CD4-positive, alpha-beta T cell treated with Interleukin-6 at 100 ng/mL for 8 hours (primary cell): ENCODE data around the gene ARL3.

ENCODE experiments used
- DNase-seq: peaks from one replicate; pipeline ENCODE4 v3.0.0-alpha.2; 2020; ENCODE audit warnings: mixed read lengths, low spot score

Gene ARL3

GRCh38 chr10:102651455-102652169 is 62.6 kb downstream of the ARL3 start:
- no peak for DNase-seq

- DNase-seq = no peak
Observed at GRCh38 chr10:102650655-102651454, 63.3 kb downstream of the ARL3 start.

- no peak for DNase-seq
Observed at GRCh38 chr10:102649797-102650654, 64.2 kb downstream of the ARL3 start.

GRCh38 chr10:102648889-102649796 is 65.1 kb downstream of the ARL3 start:
- DNase-seq = peak; percentile 40

GRCh38 chr10:102648269-102648888 is 65.8 kb downstream of the ARL3 start:
- DNase-seq = no peak

GRCh38 chr10:102647443-102648268 is 66.5 kb downstream of the ARL3 start:
- DNase-seq = no peak

GRCh38 chr10:102646610-102647442 is 67.4 kb downstream of the ARL3 start:
- peak; percentile 40 for DNase-seq

GRCh38 chr10:102645741-102646609 is 68.2 kb downstream of the ARL3 start:
- peak; percentile 78 for DNase-seq

- peak; percentile 47 for DNase-seq
Observed at GRCh38 chr10:102645388-102645740, 68.8 kb downstream of the ARL3 start.

GRCh38 chr10:102644646-102645387 is 69.4 kb downstream of the ARL3 start:
- peak; percentile 81 for DNase-seq

GRCh38 chr10:102644066-102644645 is 70.0 kb downstream of the ARL3 start, which contains the start of gene TRIM8:
TSS of gene TRIM8 (plus strand) at chr10:102644479. CDS start at chr10:102644618, 139 bp downstream.
- DNase-seq = peak; percentile 41

GRCh38 chr10:102643336-102644065 is 70.7 kb downstream of the ARL3 start:
- peak; percentile 20 for DNase-seq

GRCh38 chr10:102642736-102643335 is 71.4 kb downstream of the ARL3 start:
- DNase-seq = peak; percentile 43

GRCh38 chr10:102641880-102642735 is 72.1 kb downstream of the ARL3 start:
- DNase-seq = peak; percentile 99

- DNase-seq = no peak
Observed at GRCh38 chr10:102641402-102641801, 72.8 kb downstream of the ARL3 start.
